Left lung (tissue), 10 donors: ENCODE data around the gene CSF1. TPM values are rescaled to one million over a fixed set of nuclear protein-coding genes. Genes with fewer than 3 reads are reported as not detected.

Source experiments
- ATAC-seq: fragments of 200-7000 bp; cut with Tn5 transposase; one replicate; pipeline ENCODE4 v1.9.1; 2020; ENCODE audit warnings: moderate library complexity
- DNase-seq, 4 donors: peaks; one replicate each; pipeline ENCODE4 v3.0.0-alpha.2; 2013 to 2020
- H3K27ac ChIP-seq, 2 donors: fragments of 200-600 bp; sonication (generic) in 1 of 2; one replicate each; pipeline versions ENCODE4 v1.5.0 to v1.8.0; 2020 to 2021
- H3K27me3 ChIP-seq, 2 donors: fragments of 200-600 bp; sonication (generic) in 1 of 2; one replicate each; pipeline versions ENCODE4 v1.5.0 to v1.8.0; 2020 to 2021
- H3K36me3 ChIP-seq, 2 donors: fragments of 200-600 bp; sonication (generic) in 1 of 2; one replicate each; pipeline versions ENCODE4 v1.5.0 to v1.8.0; 2020 to 2021
- H3K4me1 ChIP-seq, 2 donors: fragments of 200-600 bp; one replicate each; pipeline ENCODE4 v1.8.0; 2021
- H3K4me3 ChIP-seq, 2 donors: fragments of 200-600 bp; sonication (generic) in 1 of 2; one replicate each; pipeline versions ENCODE4 v1.5.0 to v1.8.0; 2020 to 2021; ENCODE audit warnings: mild to moderate bottlenecking in 1 of 2
- H3K9me3 ChIP-seq, 2 donors: fragments of 200-600 bp; sonication (generic) in 1 of 2; one replicate each; pipeline versions ENCODE4 v1.5.0 to v1.8.0; 2020 to 2021
- intact Hi-C, 2 donors: fragments of 100-400 bp; cut with DNase I; formaldehyde crosslinking; loops; one replicate each; pipeline versions ENCODE4 v1.11.2 to v1.14.2; 2022
- polyA plus RNA-seq, 6 donors: library from polyadenylated mRNA; unstranded; fragments of 120-200 nt; gene quantifications; one replicate each; pipeline ENCODE4 v1.2.1, GENCODE V29; 2013; ENCODE audit not compliant: insufficient read length in 6 of 6
- total RNA-seq, 2 donors: library from RNA; stranded (reverse); fragmentation: NEBNext Ultra II Directional; extraction: Animal tissue kit (Norgen Biotek cat#: 25700); gene quantifications; one replicate each; pipeline ENCODE4 v1.2.1, GENCODE V29; 2021
- TF ChIP-seq, protein P1 (sequence below), 2 donors: fragments of 200-600 bp; sonication (generic) in 1 of 2; IDR thresholded peaks; one replicate each; pipeline versions ENCODE4 v1.5.0 to v1.8.0; 2021; ENCODE audit warnings: antibody characterized with exemption in 2 of 2
- donor health status: DM: no; HTN: yes; CAD: no.
- donor health status: DM: no; HTN: no; CAD: no.

The CSF1 gene
- total and polyA plus RNA-seq, 8 donors = 6.9 to 68.0 (median 10.0) TPM

DNA sequence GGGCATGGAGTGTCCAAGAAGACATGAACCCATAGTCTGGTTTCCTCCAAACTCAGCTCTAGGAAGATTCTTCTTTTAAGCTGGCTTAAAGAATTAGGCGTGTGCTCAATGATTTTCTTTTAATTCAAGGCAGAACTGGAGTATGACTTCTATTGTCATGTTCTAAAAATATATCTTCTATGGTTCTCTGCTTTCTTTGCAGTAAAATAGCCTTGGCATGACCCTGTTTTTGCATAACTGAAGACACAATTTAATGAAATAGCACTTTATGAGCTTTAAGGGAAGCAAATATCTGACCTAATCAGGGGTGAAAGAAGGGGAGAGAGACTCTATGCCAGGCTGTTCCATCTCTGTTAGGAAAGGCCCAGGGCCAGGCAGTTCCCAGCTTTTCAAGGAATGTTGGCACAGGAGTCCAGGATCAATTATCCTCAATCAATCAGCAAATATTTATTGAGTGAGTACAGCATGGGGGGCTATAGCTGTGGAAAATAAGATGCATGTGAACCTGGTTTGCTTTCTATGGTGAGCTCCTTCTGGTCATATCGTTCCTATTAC, 7.2 kb upstream of the CSF1 start:
- Histone ChIP-seq H3K27me3 (no peaks in the 10 kb centered on the region), H3K4me1 (peaks cover 0 to 58% of the 10 kb centered on the region in 2 donors), H3K4me3 (no peak overlapping the region), H3K9me3 (no peaks in the 10 kb centered on the region), H3K27ac (no peak overlapping the region), H3K36me3 (no peaks in the 10 kb centered on the region)
- intact Hi-C loops = no loop called here
- ATAC-seq (no peak), DNase-seq (no peak)
- TF ChIP-seq, protein P1, sequence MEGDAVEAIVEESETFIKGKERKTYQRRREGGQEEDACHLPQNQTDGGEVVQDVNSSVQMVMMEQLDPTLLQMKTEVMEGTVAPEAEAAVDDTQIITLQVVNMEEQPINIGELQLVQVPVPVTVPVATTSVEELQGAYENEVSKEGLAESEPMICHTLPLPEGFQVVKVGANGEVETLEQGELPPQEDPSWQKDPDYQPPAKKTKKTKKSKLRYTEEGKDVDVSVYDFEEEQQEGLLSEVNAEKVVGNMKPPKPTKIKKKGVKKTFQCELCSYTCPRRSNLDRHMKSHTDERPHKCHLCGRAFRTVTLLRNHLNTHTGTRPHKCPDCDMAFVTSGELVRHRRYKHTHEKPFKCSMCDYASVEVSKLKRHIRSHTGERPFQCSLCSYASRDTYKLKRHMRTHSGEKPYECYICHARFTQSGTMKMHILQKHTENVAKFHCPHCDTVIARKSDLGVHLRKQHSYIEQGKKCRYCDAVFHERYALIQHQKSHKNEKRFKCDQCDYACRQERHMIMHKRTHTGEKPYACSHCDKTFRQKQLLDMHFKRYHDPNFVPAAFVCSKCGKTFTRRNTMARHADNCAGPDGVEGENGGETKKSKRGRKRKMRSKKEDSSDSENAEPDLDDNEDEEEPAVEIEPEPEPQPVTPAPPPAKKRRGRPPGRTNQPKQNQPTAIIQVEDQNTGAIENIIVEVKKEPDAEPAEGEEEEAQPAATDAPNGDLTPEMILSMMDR (IDR thresholded peaks at IDR 0.05) = no peak

DNA sequence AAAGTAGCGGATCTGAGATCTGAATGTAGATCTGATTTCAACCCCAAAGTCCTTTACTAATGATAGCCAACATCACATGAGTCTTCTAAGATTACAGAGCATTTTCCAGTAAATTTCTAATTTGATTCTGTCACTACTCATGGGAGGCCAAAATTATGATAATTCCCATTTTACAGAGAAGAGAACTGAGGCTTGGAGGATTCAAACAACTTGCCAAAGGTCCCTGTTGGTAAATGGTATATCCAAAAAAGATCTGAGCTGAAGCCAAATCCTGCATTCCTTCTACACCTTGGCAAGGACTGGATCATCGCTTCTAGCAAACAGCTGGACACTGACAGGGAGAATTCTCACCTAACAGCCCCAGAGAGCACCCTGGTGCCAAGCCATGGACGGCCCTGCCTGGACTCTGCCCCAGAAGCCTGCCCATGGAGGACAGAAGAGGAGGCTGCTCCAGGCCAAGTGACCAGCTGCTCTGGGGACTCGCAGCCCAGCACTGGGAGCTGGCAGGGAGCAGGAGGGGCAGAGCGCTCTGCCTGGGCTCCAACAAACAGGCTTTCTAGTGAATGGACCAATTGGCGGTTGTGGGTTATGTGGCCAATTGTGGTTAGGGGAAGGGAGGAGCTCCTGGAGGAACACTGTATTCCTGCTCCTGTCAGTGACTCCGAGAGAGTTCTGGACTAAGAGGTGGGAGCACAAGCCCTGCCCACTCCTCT, 6.4 kb upstream of the CSF1 start:
- Histone ChIP-seq H3K4me1 (peaks cover 0 to 50% of the 10 kb centered on the region in 2 donors), H3K9me3 (no peaks in the 10 kb centered on the region), H3K27me3 (no peaks in the 10 kb centered on the region), H3K36me3 (no peaks in the 10 kb centered on the region), H3K4me3 (no peak overlapping the region), H3K27ac (no peak overlapping the region)
- ATAC-seq (no peak), DNase-seq (peak in 1 of 4 donors; percentile 56)
- TF ChIP-seq, protein P1 (IDR thresholded peaks at IDR 0.05) = no peak
- intact Hi-C loops = no loop called here

DNA sequence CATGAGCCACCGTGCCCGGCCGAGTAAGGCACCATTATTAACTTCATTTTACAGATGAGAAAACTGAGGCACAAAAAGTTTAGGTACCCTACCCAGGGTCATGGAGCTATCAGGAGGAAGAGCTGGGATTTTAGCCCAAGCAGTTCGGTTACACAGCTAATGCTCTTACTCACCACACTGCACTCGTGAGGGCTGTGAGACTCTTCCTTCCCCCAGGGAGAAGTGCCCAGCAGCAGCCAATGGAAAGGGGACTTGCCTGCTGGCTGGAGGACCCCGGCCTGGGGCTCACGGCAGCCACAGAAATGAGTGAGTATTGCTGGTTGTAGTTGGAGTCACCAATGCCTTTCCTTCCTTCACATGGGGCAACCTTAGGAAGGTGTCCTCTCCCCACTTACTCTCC, 5.2 kb upstream of the CSF1 start:
- H3K9me3 ChIP-seq = no peaks in the 10 kb centered on the region
- peaks cover 0 to 51% of the 10 kb centered on the region in 2 donors for H3K4me1 ChIP-seq
- intact Hi-C loops = no loop called here
- H3K36me3 ChIP-seq = no peaks in the 10 kb centered on the region
- TF ChIP-seq, protein P1 (IDR thresholded peaks at IDR 0.05) = no peak
- DNase-seq (peak in 1 of 4 donors; percentile 37), ATAC-seq (no peak)
- H3K27ac ChIP-seq = no peak overlapping the region
- H3K4me3 ChIP-seq = no peak overlapping the region
- peaks cover 0 to 9% of the 10 kb centered on the region in 2 donors for H3K27me3 ChIP-seq

DNA sequence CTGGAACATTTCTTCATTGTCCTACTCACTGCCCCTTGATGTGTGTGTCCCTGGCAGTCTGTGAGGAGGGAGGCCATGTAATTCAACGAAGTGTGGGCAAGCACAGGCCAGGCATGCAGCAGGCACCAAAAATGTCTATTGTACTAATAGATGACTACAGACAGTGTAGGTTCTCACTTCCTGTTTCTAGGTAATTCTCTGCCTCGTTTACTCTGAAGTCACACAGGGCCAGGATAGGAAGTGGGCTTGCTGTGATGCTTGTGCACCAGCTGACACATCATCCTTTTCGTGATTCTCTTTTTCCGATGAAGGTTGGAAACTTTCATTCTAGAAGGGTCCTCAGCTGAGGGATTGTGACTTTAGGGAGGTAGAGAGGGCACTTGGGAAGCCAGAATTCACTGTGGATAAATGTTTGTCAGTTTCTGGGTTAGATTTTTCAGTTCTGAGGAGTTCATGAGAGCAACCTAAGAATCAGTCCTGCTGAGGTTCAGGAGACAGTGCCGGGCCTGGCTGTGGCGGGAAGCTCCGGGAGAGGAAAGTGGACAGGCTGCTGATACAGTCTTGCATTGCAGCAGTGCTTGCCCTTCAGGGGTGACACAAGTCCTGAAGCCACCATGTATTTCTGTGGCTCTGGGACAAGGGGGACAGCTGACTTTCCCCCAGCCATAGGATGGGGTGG, 4.3 kb upstream of the CSF1 start:
- DNase-seq (no peak), ATAC-seq (no peak)
- no peak overlapping the region for H3K4me3 ChIP-seq
- H3K9me3 ChIP-seq = no peaks in the 10 kb centered on the region
- peak overlapping the region in 1 of 2 donors; percentile 21 for H3K27ac ChIP-seq
- intact Hi-C loops = no loop called here
- peaks cover 0 to 12% of the 10 kb centered on the region in 2 donors for H3K27me3 ChIP-seq
- TF ChIP-seq, protein P1 (IDR thresholded peaks at IDR 0.05) = no peak
- H3K4me1 ChIP-seq = peaks cover 0 to 45% of the 10 kb centered on the region in 2 donors
- no peaks in the 10 kb centered on the region for H3K36me3 ChIP-seq

- no peak overlapping the region for H3K4me3 ChIP-seq
- H3K9me3 ChIP-seq = no peaks in the 10 kb centered on the region
- H3K36me3 ChIP-seq = no peaks in the 10 kb centered on the region
- DNase-seq (no peak), ATAC-seq (no peak)
- H3K27ac ChIP-seq = no peak overlapping the region
- peaks cover 0 to 45% of the 10 kb centered on the region in 2 donors for H3K4me1 ChIP-seq
- peaks cover 0 to 17% of the 10 kb centered on the region in 2 donors for H3K27me3 ChIP-seq
- intact Hi-C loops = no loop called here
- TF ChIP-seq, protein P1 (IDR thresholded peaks at IDR 0.05) = no peak
Observed at GRCh38 chr1:109906839-109907180, 3.8 kb upstream of the CSF1 start.
